D341Med (cell line): Measurements from ENCODE around the gene B4GALNT1.
A peak's percentile ranks its signal among the peaks of the same experiment; 100 is the strongest.
"Not testable (repeated sequence)": the region's sequence is repeated elsewhere in the genome, so short reads cannot be mapped to it uniquely, and the experiment has no call there.

Source experiments
- DNase-seq: peaks from one replicate; pipeline ENCODE4 v3.0.0; 2012; ENCODE audit warnings: low spot score

Gene B4GALNT1

GRCh38 chr12:57609101-57609780 is 23.8 kb downstream of the B4GALNT1 start:
- no peak for DNase-seq

GRCh38 chr12:57607958-57608663 is 24.9 kb downstream of the B4GALNT1 start:
- peak; percentile 64 for DNase-seq

GRCh38 chr12:57606821-57607220 is 26.2 kb downstream of the B4GALNT1 start:
- DNase-seq: no peak

- DNase-seq: no peak
These were observed 26.6 kb downstream of the B4GALNT1 start for GRCh38 chr12:57606399-57606798.

GRCh38 chr12:57605811-57606311 is 27.1 kb downstream of the B4GALNT1 start:
- DNase-seq: no peak

GRCh38 chr12:57604992-57605810 is 27.8 kb downstream of the B4GALNT1 start:
- DNase-seq: no peak

GRCh38 chr12:57604454-57604991 is 28.5 kb downstream of the B4GALNT1 start, which contains the start of gene DTX3:
TSS of gene DTX3 (plus strand) at chr12:57604824. CDS start at chr12:57606518, 1,694 bp downstream.
- peak; percentile 77 for DNase-seq

GRCh38 chr12:57603815-57604453 is 29.1 kb downstream of the B4GALNT1 start:
- no peak for DNase-seq

GRCh38 chr12:57603324-57603723 is 29.7 kb downstream of the B4GALNT1 start:
- no peak for DNase-seq

GRCh38 chr12:57602544-57602943 is 30.5 kb downstream of the B4GALNT1 start:
- no peak for DNase-seq

- no peak for DNase-seq
These were observed 32.6 kb downstream of the B4GALNT1 start for GRCh38 chr12:57600395-57600794.

GRCh38 chr12:57593187-57593586 is 39.8 kb downstream of the B4GALNT1 start:
- DNase-seq: no peak

GRCh38 chr12:57592551-57593165 is 40.3 kb downstream of the B4GALNT1 start:
- no peak for DNase-seq

GRCh38 chr12:57591782-57592325 is 41.1 kb downstream of the B4GALNT1 start:
- DNase-seq: no peak

GRCh38 chr12:57590864-57591781 is 41.9 kb downstream of the B4GALNT1 start, which contains the start of gene PIP4K2C:
TSS of gene PIP4K2C (plus strand) at chr12:57591192. CDS start at chr12:57591290, 98 bp downstream.
- DNase-seq: peak; percentile 92

GRCh38 chr12:57590479-57590863 is 42.5 kb downstream of the B4GALNT1 start:
- no peak for DNase-seq

- DNase-seq: not testable (repeated sequence)
These were observed 43.9 kb downstream of the B4GALNT1 start for GRCh38 chr12:57588951-57589610.

- DNase-seq: no peak
These were observed 46.1 kb downstream of the B4GALNT1 start for GRCh38 chr12:57586832-57587429.

GRCh38 chr12:57586128-57586527 is 46.9 kb downstream of the B4GALNT1 start:
- no peak for DNase-seq
